Posterior vena cava (tissue), 2 donors: ENCODE results near the gene DYRK1A. TPM values are rescaled to one million over a fixed set of nuclear protein-coding genes. Genes with fewer than 3 reads are reported as not detected.
"Not testable (repeated sequence)": the region's sequence is repeated elsewhere in the genome, so short reads cannot be mapped to it uniquely, and the experiment has no call there.

Experiments
- DNase-seq: peaks from one replicate; pipeline ENCODE4 v3.0.0-alpha.2; 2020; ENCODE audit warnings: low spot score
- intact Hi-C, 2 donors: fragments of 100-400 bp; cut with DNase I; formaldehyde crosslinking; loops; one replicate each; pipeline versions ENCODE4 v1.14.1 to v1.14.2; 2022 to 2023
- total RNA-seq, 2 donors: library from RNA; stranded (reverse); fragmentation: NEBNext Ultra II Directional; extraction: Animal tissue kit (Norgen Biotek cat#: 25700); gene quantifications; one replicate each; pipeline ENCODE4 v1.2.1, GENCODE V29; 2021
- donor health status: DM: yes; HTN: yes; CAD: no.
- donor health status: DM: yes; HTN: yes; CAD: no.

Gene DYRK1A
- total RNA-seq, 2 donors from 2014 or later, result 58.1 to 68.2 TPM

- intact Hi-C loops, result no loop called here
- no peak for DNase-seq
Measured at GRCh38 chr21:37531431-37531932, 164.9 kb downstream of the DYRK1A start.

DNA sequence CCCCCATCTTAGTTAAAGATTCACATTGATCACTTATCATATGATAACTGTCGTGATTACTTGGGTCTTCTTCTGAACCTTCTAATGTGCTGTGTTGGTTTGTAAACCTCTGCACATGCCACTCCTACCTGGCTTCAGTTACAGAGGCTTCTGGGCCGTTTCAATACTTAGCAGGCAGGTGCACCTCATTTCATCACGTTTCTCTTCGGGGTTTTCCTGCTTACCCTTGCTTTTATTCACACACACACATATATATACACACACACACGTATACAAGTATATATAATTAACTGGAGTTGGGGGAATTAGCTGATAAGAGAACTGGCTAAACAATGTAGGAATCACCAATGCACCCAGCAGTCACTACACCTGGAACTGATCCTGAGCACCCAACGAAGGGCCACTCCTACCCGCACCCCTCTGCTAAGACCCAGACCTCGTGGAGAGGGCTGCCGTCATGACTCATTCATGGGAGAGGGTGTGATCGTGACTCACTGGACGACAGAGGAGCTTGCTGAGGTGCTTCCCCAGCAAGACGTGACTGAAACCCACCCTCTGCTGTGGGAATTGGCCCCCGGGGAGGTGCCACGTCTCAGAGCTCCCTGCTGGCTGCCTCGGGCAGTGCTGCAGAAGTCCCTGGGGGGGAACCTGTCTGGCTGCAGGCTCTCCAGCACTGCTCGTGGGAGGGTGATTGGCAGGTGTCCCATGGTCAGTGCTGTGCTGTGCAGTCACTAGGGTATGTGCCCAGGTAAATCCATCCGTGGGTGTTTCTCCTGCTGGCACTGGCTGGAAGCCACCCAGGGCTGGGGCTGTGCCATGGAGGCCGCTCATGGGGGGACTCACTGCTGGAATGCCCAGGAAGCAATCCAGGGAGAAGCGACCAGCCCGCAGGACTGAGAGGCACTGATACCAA, 166.6 kb downstream of the DYRK1A start:
- intact Hi-C loops, result no loop called here

DNA sequence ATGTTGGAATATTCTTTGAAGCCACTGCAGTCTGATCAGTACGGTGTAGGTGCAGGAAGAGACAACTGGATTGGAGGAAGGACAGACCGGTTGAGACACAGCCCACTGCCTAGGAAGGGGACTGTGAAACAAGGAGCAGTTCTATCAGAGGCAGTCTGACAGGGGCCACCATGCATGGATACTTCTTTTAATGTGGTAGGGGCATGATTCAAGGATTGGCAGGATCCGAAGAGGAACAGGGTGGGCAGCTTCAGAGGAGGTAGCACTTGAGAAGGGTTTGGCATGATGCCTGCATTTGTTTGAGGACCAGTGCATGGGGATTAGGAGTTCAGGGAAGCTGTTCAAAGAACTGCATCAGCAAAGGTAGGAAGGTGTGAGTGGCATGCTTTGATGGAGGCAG, 167.9 kb downstream of the DYRK1A start:
- intact Hi-C loops, result no loop called here
- DNase-seq, result no peak

More for the DNA sequence above, 166.6 kb downstream of the DYRK1A start:
- DNase-seq, result no peak

- DNase-seq, result no peak
- intact Hi-C loops, result no loop called here
Measured at GRCh38 chr21:37535130-37535529, 168.6 kb downstream of the DYRK1A start.

- no peak for DNase-seq
- intact Hi-C loops, result no loop called here
Measured at GRCh38 chr21:37535672-37536071, 169.1 kb downstream of the DYRK1A start.

GRCh38 chr21:37536616-37537278, 170.2 kb downstream of the DYRK1A start:
- DNase-seq, result no peak
- intact Hi-C loops, result no loop called here

DNA sequence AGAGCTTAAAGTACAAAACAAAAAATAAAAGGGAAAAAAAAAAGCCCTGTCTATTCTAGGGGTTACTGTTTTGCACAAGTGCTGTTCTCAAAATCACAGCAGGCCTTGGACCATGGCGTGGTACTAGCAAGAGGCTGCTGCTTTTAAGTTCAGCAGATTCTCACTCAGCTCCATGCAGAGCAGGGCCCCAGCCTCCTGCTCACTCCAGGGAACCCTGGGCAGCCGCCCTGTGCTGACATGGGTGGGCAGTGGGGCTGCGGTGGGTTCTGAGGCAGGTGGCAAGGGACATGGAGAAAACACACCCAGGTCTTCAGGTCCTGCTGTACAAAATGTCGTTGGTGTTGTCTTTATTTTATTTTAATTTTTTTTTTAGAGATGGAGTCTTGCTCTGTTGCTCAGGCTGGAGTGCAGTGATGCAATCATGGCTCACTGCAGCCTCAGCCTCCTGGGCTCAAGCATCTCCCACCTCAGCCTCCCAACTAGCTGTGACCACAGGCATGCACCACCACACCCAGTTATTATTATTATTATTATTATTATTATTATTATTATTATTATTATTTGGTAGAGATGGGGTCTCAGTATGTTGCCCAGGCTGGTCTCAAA, 170.9 kb downstream of the DYRK1A start:
- intact Hi-C loops, result no loop called here

GRCh38 chr21:37538971-37539590, 172.5 kb downstream of the DYRK1A start:
- no peak for DNase-seq
- intact Hi-C loops, result no loop called here

More for the DNA sequence above, 170.9 kb downstream of the DYRK1A start:
- no peak for DNase-seq

- intact Hi-C loops, DNase-seq: not testable (repeated sequence)
Measured at GRCh38 chr21:37541128-37541527, 174.6 kb downstream of the DYRK1A start.

- no peak for DNase-seq
- intact Hi-C loops, result no loop called here
Measured at GRCh38 chr21:37542512-37542911, 175.9 kb downstream of the DYRK1A start.

- DNase-seq, result no peak
- intact Hi-C loops, result no loop called here
Measured at GRCh38 chr21:37546299-37546908, 179.8 kb downstream of the DYRK1A start.

GRCh38 chr21:37546949-37547614, 180.5 kb downstream of the DYRK1A start:
- no peak for DNase-seq
- intact Hi-C loops, result no loop called here

DNA sequence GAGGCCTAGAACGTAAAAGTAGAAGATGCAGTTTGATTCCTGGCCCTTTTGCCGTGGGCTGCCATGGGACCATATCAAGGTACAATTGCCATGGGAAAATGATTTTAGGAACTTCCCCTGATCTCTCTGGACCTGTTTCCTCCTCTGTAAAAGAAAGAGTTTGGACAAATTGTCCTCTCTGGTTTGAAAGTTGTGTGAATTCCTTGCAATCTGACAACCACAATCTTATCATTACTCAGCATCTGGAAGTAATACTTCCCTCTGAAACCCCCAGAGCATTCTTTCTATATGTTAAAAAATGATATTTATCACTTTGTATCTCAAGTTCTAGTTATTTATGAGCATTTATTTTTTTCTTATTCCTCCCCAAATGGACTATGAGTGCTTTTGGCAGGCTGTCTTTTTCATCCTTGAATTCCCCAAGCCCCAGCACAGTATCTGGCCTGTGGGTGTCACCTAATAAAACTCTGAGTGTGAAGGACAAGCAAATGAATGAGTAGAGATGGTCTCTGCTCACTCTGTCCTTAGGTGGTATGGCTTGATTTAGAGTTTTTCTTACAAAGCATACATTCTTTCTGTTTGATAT, 181.1 kb downstream of the DYRK1A start:
- no peak for DNase-seq
- intact Hi-C loops, result no loop called here

DNA sequence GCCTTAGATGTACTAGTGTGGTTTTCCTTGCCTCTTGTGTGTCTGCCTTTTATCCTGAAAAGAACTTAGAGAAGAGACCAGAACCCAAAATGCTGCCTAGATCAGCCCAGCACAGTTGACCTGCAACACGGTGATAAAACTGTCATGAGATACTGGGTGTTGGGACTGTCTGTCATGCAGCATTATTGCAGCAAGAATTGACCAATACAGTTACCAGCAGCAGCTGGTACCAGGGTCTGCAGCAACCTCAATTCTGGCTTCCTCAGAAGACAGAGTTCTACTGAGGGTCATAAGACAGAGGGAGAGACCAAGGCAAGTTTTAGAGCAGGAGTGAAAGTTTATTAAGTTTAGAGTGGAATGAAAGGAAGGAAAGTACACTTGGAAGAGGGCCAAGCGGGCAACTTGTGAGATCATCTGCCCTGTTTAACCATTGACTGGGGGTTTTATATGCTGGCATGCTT, 182.0 kb downstream of the DYRK1A start:
- intact Hi-C loops, result no loop called here
- no peak for DNase-seq

DNA sequence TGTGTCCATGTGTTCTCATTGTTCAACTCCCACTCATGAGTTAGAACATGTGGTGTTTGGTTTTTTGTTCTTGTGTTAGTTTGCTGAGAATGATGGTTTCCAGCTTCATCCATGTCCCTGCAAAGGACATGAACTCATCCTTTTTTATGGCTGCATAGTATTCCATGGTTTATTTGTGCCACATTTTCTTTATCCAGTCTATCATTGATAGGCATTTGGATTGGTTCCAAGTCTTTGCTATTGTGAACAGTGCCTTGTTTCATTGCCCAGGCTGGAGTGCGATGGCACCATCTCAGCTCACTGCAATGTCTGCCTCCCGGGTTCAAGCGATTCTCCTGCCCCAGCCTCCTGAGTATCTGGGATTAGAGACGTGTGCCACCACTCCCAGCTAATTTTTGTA, 183.2 kb downstream of the DYRK1A start:
- not testable (repeated sequence) for DNase-seq
- intact Hi-C loops, result loop anchor here in 1 of 2 donors (5.0 kb wide), 1 partner anchor 1568 kb away; no protein-coding TSS in a partner anchor

DNA sequence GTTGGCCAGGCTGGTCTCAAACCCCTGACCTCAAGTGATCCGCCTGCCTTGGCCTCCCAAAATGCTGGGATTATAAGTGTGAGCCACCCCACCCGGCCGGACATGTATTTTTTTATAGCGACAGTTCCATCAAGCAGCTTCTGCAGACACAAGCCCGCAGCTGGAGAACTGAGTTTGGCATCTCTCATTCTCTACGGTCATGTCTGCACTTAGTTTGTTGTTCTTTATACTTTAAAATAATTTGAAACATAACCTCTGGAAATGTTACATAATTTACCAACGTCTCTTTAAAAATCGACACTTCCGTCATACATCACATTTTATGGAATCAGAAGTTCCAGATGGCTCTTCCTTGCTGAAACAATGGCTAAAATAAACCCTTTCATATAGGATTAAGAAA, 183.6 kb downstream of the DYRK1A start:
- intact Hi-C loops, result loop anchor here in 1 of 2 donors (5.0 kb wide), 1 partner anchor 1567 kb away; no protein-coding TSS in a partner anchor
- no peak for DNase-seq

GRCh38 chr21:37550618-37551330, 184.2 kb downstream of the DYRK1A start:
- no peak for DNase-seq
- intact Hi-C loops, result loop anchor here in 1 of 2 donors (5.0 kb wide), 1 partner anchor 1567 kb away; no protein-coding TSS in a partner anchor
